A549 (cell line): ENCODE results near the gene RFT1. TPM values are rescaled to one million over a fixed set of nuclear protein-coding genes. Genes with fewer than 3 reads are reported as not detected.

ENCODE experiments used
- ATAC-seq, 2 experiments: fragments of 200-7000 bp in 1 of 2; fragments of >200 bp in 1 of 2; cut with Nextera tagmentation in 1 of 2; cut with Tn5 transposase in 1 of 2; 3 replicates each; pipeline versions ENCODE4 v1.8.0 to v1.9.1; 2018 to 2020; ENCODE audit warnings: mild to moderate bottlenecking in 1 of 2, moderate library complexity in 1 of 2
- CTCF ChIA-PET: fragments of 300-600 bp; sonication (Branson Sonifier 250); formaldehyde crosslinking; extraction: SDS; loops from one replicate; lab custom pipeline; 2021; ENCODE audit warnings: antibody characterized with exemption, inconsistent platforms; lab: Yijun Ruan, JAX
- POLR2A ChIA-PET: fragments of 350-600 bp; formaldehyde crosslinking; extraction: SDS; loops from one replicate; lab custom pipeline; 2021; ENCODE audit warnings: antibody characterized with exemption, inconsistent platforms; lab: Yijun Ruan, JAX
- DNase-seq, 2 experiments: peaks; one replicate each; pipeline versions ENCODE4 v3.0.0 to v3.0.0-alpha.2; 2011 to 2016; ENCODE audit warnings: low read depth in 1 of 2, low spot score in 1 of 2
- FAIRE-seq: peaks from 2 replicates; lab custom pipeline; 2011; peaks lifted over from hg19 to GRCh38; lab: Jason Lieb, UNC
- H3K27ac ChIP-seq, 2 experiments: fragments of >200 bp; sonication (Bioruptor Twin); formaldehyde crosslinking; 3 replicates each; pipeline ENCODE4 v1.5.1; 2016 to 2017
- H3K4me1 ChIP-seq: fragments of >200 bp; sonication (Bioruptor Twin); formaldehyde crosslinking; 3 replicates; pipeline ENCODE4 v1.6.1; 2016
- H3K4me2 ChIP-seq: fragments of >200 bp; sonication (Bioruptor Twin); formaldehyde crosslinking; 3 replicates; pipeline ENCODE4 v1.6.1; 2016
- H3K4me3 ChIP-seq: fragments of >200 bp; sonication (Bioruptor Twin); formaldehyde crosslinking; 3 replicates; pipeline ENCODE4 v1.5.1; 2016
- H3K9me3 ChIP-seq: fragments of >200 bp; sonication (Bioruptor Twin); formaldehyde crosslinking; 3 replicates; pipeline ENCODE4 v1.6.1; 2016
- EHMT2 ChIP-seq: fragments of 200-600 bp; sonication (generic); IDR thresholded peaks from 2 replicates; pipeline ENCODE4 v1.6.1; 2016; ENCODE audit warnings: antibody characterized with exemption, low read depth, mild to moderate bottlenecking, moderate library complexity
- FOSL2 ChIP-seq, 2 experiments: fragments of 450-650 bp in 1 of 2; fragments of >200 bp in 1 of 2; sonication (Bioruptor Twin) in 1 of 2; formaldehyde crosslinking; IDR thresholded peaks; 2 replicates each; pipeline versions ENCODE4 v1.5.0 to v1.6.1; 2016 to 2020; ENCODE audit warnings: mild to moderate bottlenecking in 1 of 2, moderate library complexity in 1 of 2
- HEYL ChIP-seq: fragments of 250-450 bp; sonication (Bioruptor Pico); IDR thresholded peaks from 2 replicates; pipeline ENCODE4 v1.8.0; 2021; ENCODE audit warnings: mild to moderate bottlenecking, moderate library complexity
- HOXB13 ChIP-seq: fragments of 250-450 bp; sonication (Bioruptor Pico); IDR thresholded peaks from 2 replicates; pipeline ENCODE4 v1.5.0; 2020; ENCODE audit warnings: low read depth, mild to moderate bottlenecking, moderate library complexity
- KDM5A ChIP-seq: fragments of 200-600 bp; sonication (generic); IDR thresholded peaks from 2 replicates; pipeline ENCODE4 v1.6.1; 2016; ENCODE audit warnings: antibody characterized with exemption, mild to moderate bottlenecking
- POLR2A ChIP-seq: IDR thresholded peaks from 2 replicates; pipeline ENCODE4 v1.6.1; 2012; ENCODE audit warnings: mild to moderate bottlenecking, low read length
- TP53 ChIP-seq: fragments of 250-450 bp; sonication (Bioruptor Pico); IDR thresholded peaks from 2 replicates; pipeline ENCODE4 v1.5.0; 2021; ENCODE audit warnings: mild to moderate bottlenecking, moderate library complexity
- ZNF302 ChIP-seq: fragments of 250-450 bp; sonication (Bioruptor Pico); IDR thresholded peaks from 2 replicates; pipeline ENCODE4 v1.9.0; 2021; ENCODE audit warnings: inconsistent platforms, mild to moderate bottlenecking, moderate library complexity
- WGBS: methylation state at CpG from one replicate; pipeline ENCODE4 v1.1.6; 2017; ENCODE audit errors: missing lambda C conversion rate; 5-methylcytosine and 5-hydroxymethylcytosine counted together
- polyA plus RNA-seq, 4 experiments: library from polyadenylated mRNA; depleted of rRNA in 3 of 4; stranded (reverse); fragments of >200 nt; fragmentation: RNase III in 1 of 4; extraction: RNeasy Plus Mini Kit Qiagen cat#74134 plus additional on column Dnase treatment in 1 of 4; gene quantifications; 2 replicates in 3 of 4; 3 replicates in 1 of 4; pipeline ENCODE4 v1.2.3, GENCODE V29; 2011 to 2017
- TF ChIP-seq, protein P1 (sequence below): IDR thresholded peaks from 2 replicates; pipeline ENCODE4 v1.6.1; 2012
- TF ChIP-seq, protein P2 (sequence below): IDR thresholded peaks from 2 replicates; pipeline ENCODE4 v1.6.1; 2012

The RFT1 gene
- polyA plus RNA-seq, 2 of the 4 experiments (the other 2 are of a cell fraction): 15.6 to 33.6 TPM

DNA sequence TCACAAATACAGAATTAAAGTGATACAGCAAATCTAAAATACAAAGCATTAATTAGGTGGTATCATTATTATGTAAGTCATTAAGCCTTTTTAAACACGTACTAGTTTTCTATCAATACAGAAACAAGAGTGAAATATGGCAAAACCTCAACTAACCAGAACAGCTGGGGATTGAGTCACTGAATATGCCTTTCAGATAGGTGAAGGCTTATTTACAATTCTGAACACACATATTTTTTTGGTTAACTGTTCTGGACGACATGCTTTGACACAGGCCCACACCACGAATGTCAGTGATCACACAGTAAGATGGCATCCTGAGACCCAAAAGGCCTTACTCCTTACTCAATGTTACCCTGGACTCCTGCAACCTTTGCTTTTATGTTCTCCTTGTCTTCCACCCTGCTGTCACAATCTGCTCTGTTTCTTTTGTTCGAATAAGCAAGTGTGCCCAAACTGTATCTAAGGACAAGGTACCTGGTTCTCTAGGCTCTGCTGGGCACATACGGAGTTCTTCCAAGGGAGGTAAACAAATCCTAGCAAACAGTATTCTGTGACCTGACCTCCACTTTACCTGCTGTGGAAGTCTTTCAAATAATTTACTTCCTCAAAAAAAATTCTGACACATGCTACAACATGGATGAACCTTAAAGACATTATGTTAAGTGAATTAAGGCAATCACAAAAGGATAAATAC, 91.4 kb downstream of the RFT1 start:
- CTCF ChIA-PET: no interaction called here
- FAIRE-seq (no peak), DNase-seq (no peak), ATAC-seq (no peak)
- Histone ChIP-seq H3K4me3 (no peak overlapping the region), H3K9me3 (no peaks in the 10 kb centered on the region), H3K4me1 (peaks cover 76% of the 10 kb centered on the region), H3K27ac (0 out of 6 replicates have a peak overlapping the region, but pooled peaks of 1 of the 2 experiments have one; percentile 33), H3K4me2 (peak overlapping the region; percentile 67; the same call in 2 of the 3 replicates)
- TF ChIP-seq FOSL2 (IDR thresholded peaks at IDR 0.05) (no peak), FOSL2 (CRISPR knock-in tag; IDR thresholded peaks at IDR 0.05) (no peak), KDM5A (no peak), TP53 (CRISPR knock-in tag) (no peak), ZNF302 (CRISPR knock-in tag) (no peak), EHMT2 (no peak), POLR2A (no peak), HOXB13 (CRISPR knock-in tag) (no peak), HEYL (CRISPR knock-in tag) (no peak)
- TF ChIP-seq, protein P1, sequence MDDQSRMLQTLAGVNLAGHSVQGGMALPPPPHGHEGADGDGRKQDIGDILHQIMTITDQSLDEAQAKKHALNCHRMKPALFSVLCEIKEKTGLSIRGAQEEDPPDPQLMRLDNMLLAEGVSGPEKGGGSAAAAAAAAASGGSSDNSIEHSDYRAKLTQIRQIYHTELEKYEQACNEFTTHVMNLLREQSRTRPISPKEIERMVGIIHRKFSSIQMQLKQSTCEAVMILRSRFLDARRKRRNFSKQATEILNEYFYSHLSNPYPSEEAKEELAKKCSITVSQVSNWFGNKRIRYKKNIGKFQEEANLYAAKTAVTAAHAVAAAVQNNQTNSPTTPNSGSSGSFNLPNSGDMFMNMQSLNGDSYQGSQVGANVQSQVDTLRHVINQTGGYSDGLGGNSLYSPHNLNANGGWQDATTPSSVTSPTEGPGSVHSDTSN: no peak
- TF ChIP-seq, protein P2, sequence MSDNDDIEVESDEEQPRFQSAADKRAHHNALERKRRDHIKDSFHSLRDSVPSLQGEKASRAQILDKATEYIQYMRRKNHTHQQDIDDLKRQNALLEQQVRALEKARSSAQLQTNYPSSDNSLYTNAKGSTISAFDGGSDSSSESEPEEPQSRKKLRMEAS: no peak
- 54% methylated on average over 5 of the region's 5 CpGs for WGBS
- POLR2A ChIA-PET: no interaction called here

Other genes starting within 250 kb of the RFT1 start
- 5.0 and 5.2 TPM in 2 replicates for gene STIMATE, start 232.9 kb downstream of the RFT1 start, polyA plus RNA-seq (2011; rRNA removed)
- 5.5 to 7.6 TPM (median 7.2 TPM) in 3 replicates for gene STIMATE, start 232.9 kb downstream of the RFT1 start, polyA plus RNA-seq (2017; fragmentation: RNase III; extraction: RNeasy Plus Mini Kit Qiagen cat#74134 plus additional on column Dnase treatment)
- 9.6 and 9.9 TPM in 2 replicates for gene SFMBT1, start 84.4 kb downstream of the RFT1 start, polyA plus RNA-seq (2011; rRNA removed)
- 7.0 to 7.2 TPM (median 7.1 TPM) in 3 replicates for gene SFMBT1, start 84.4 kb downstream of the RFT1 start, polyA plus RNA-seq (2017; fragmentation: RNase III; extraction: RNeasy Plus Mini Kit Qiagen cat#74134 plus additional on column Dnase treatment)
- gene PRKCD, start 30.8 kb upstream of the RFT1 start, polyA plus RNA-seq (2011; rRNA removed): 17.1 and 18.3 TPM in 2 replicates
- gene PRKCD, start 30.8 kb upstream of the RFT1 start, polyA plus RNA-seq (2017; fragmentation: RNase III; extraction: RNeasy Plus Mini Kit Qiagen cat#74134 plus additional on column Dnase treatment): 10.1 to 11.0 TPM (median 10.2 TPM) in 3 replicates
- gene TKT, start 125.6 kb upstream of the RFT1 start, polyA plus RNA-seq (2011; rRNA removed): 628 and 740 TPM in 2 replicates
- 1,284 to 1,468 TPM (median 1,457 TPM) in 3 replicates for gene TKT, start 125.6 kb upstream of the RFT1 start, polyA plus RNA-seq (2017; fragmentation: RNase III; extraction: RNeasy Plus Mini Kit Qiagen cat#74134 plus additional on column Dnase treatment)
- gene DCP1A, start 217.1 kb upstream of the RFT1 start, polyA plus RNA-seq (2011; rRNA removed): 27.4 and 28.8 TPM in 2 replicates
- 7.3 to 7.4 TPM (median 7.3 TPM) in 3 replicates for gene DCP1A, start 217.1 kb upstream of the RFT1 start, polyA plus RNA-seq (2017; fragmentation: RNase III; extraction: RNeasy Plus Mini Kit Qiagen cat#74134 plus additional on column Dnase treatment)